K562 (cell line): Measurements from ENCODE around the gene SLC3A2. TPM values are rescaled to one million over a fixed set of nuclear protein-coding genes. Genes with fewer than 3 reads are reported as not detected.

Experiments used
- ARID2 ChIP-seq: fragments of 450-650 bp; IDR thresholded peaks from 2 replicates; pipeline ENCODE4 v1.6.1; 2017; ENCODE audit warnings: antibody characterized with exemption, mild to moderate bottlenecking
- CLOCK ChIP-seq: fragments of 250-450 bp; sonication (Bioruptor Pico); IDR thresholded peaks from 2 replicates; pipeline ENCODE4 v1.4.0; 2020; ENCODE audit warnings: mild to moderate bottlenecking, moderate library complexity, borderline replicate concordance
- HNRNPK ChIP-seq: fragments of 200-400 bp; formaldehyde crosslinking; IDR thresholded peaks from one replicate; pipeline ENCODE4 v1.6.1; 2018; ENCODE audit warnings: mild to moderate bottlenecking, low read depth, low read length; ENCODE audit not compliant: poor library complexity, severe bottlenecking
- MYNN ChIP-seq, 2 experiments: sonication (generic); formaldehyde crosslinking in 1 of 2; IDR thresholded peaks; 2 replicates each; pipeline versions ENCODE4 v1.5.0 to v1.6.1; 2016 to 2020; ENCODE audit warnings: antibody characterized with exemption in 1 of 2, missing genetic modification reagents in 1 of 2
- PML ChIP-seq: IDR thresholded peaks from 2 replicates; pipeline ENCODE4 v1.6.1; 2012; ENCODE audit warnings: low read length, inconsistent platforms
- PRPF4 ChIP-seq: fragments of 200-400 bp; formaldehyde crosslinking; IDR thresholded peaks from one replicate; pipeline ENCODE4 v1.6.1; 2017; ENCODE audit warnings: low read length, low read depth, mild to moderate bottlenecking; ENCODE audit not compliant: insufficient read depth, poor library complexity, severe bottlenecking
- SFPQ ChIP-seq: fragments of 200-400 bp; formaldehyde crosslinking; IDR thresholded peaks from 2 replicates; pipeline ENCODE4 v1.6.1; 2017; ENCODE audit warnings: mild to moderate bottlenecking, low read depth, low read length, moderate library complexity
- SP1 ChIP-seq: sonication (generic); formaldehyde crosslinking; IDR thresholded peaks from 2 replicates; pipeline ENCODE4 v1.8.1; 2022; ENCODE audit warnings: mild to moderate bottlenecking, missing genetic modification reagents
- TEAD1 ChIP-seq, 2 experiments: fragments of 450-650 bp in 1 of 2; sonication (generic) in 1 of 2; formaldehyde crosslinking; IDR thresholded peaks; 2 replicates each; pipeline versions ENCODE4 v1.4.0 to v1.8.0; 2020 to 2022; ENCODE audit warnings: mild to moderate bottlenecking in 2 of 2, missing genetic modification reagents in 1 of 2
- THAP12 ChIP-seq: fragments of 250-450 bp; sonication (Bioruptor Pico); IDR thresholded peaks from 2 replicates; pipeline ENCODE4 v1.9.0; 2021; ENCODE audit warnings: mild to moderate bottlenecking, inconsistent platforms
- YBX1 ChIP-seq: fragments of 450-650 bp; IDR thresholded peaks from 2 replicates; pipeline ENCODE4 v1.7.1; 2016; ENCODE audit warnings: mild to moderate bottlenecking
- ZBTB17 ChIP-seq: fragments of 450-650 bp; formaldehyde crosslinking; IDR thresholded peaks from 2 replicates; pipeline ENCODE4 v1.4.0; 2020; ENCODE audit warnings: mild to moderate bottlenecking
- ZNF143 ChIP-seq: sonication (generic); formaldehyde crosslinking; IDR thresholded peaks from 2 replicates; pipeline ENCODE4 v1.9.0; 2022; ENCODE audit warnings: mild to moderate bottlenecking, missing genetic modification reagents
- ZNF174 ChIP-seq: fragments of 250-450 bp; sonication (Bioruptor Pico); IDR thresholded peaks from 2 replicates; pipeline ENCODE4 v1.4.0; 2020; ENCODE audit warnings: mild to moderate bottlenecking
- ZNF253 ChIP-seq: fragments of 250-450 bp; sonication (Bioruptor Pico); conservative IDR thresholded peaks from 2 replicates; pipeline ENCODE4 v1.6.1; 2021; ENCODE audit warnings: mild to moderate bottlenecking
- ZNF282 ChIP-seq: sonication (generic); formaldehyde crosslinking; IDR thresholded peaks from 2 replicates; pipeline ENCODE4 v1.8.1; 2023; ENCODE audit warnings: missing genetic modification reagents
- ZNF436 ChIP-seq: fragments of 250-450, 450-650 bp; sonication (Bioruptor Pico); formaldehyde crosslinking; IDR thresholded peaks from 2 replicates; pipeline ENCODE4 v1.7.0; 2020; ENCODE audit warnings: mild to moderate bottlenecking
- ZNF75A ChIP-seq: fragments of 450-650 bp; formaldehyde crosslinking; IDR thresholded peaks from 2 replicates; pipeline ENCODE4 v1.4.0; 2020; ENCODE audit warnings: mild to moderate bottlenecking
- polyA plus RNA-seq, 8 experiments: library from polyadenylated mRNA; depleted of rRNA in 4 of 8; stranded (reverse) in 5 of 8; unstranded in 3 of 8; fragments of >200 nt; fragmentation: Nextera tagmentation in 2 of 8; fragmentation: Illumina TruSeq in 1 of 8; extraction: Ambion mirVana in 2 of 8; extraction: Trizol in 1 of 8; gene quantifications; 2 replicates each; pipeline versions ENCODE4 v1.2.1 to v1.2.3, GENCODE V29; 2011 to 2014; ENCODE audit warnings: inconsistent platforms in 1 of 8, missing spikeins in 1 of 8
- total RNA-seq, 7 experiments: library from RNA; depleted of rRNA in 6 of 7; stranded (reverse); fragments of >200 nt in 6 of 7; fragmentation: Illumina TruSeq in 2 of 7; extraction: Trizol in 2 of 7; gene quantifications; 2 replicates each; pipeline versions ENCODE4 v1.2.1 to v1.2.3, GENCODE V29; 2011 to 2021; ENCODE audit warnings: low replicate concordance in 1 of 7

Gene SLC3A2
- total and polyA plus RNA-seq, 9 of the 15 experiments (the other 6 are each of a cell fraction or from before 2014, with no cell fraction given), result 20.0 to 296 (median 214) TPM

- TF ChIP-seq MYNN (IDR thresholded peaks at IDR 0.05) (peak; percentile 32; the same call in 1 of the 2 replicates), MYNN (CRISPR knock-in tag; IDR thresholded peaks at IDR 0.05) (no peak), TEAD1 (CRISPR knock-in tag; IDR thresholded peaks at IDR 0.05) (peak in 1 of 2 experiments; percentile 87; a peak in 2 of 4 replicates), YBX1 (no peak), ZNF282 (CRISPR knock-in tag) (peak; percentile 38; the same call in 1 of the 2 replicates), ZNF75A (0 out of 2 replicates have a peak, but pooled peaks have one; percentile 8), SFPQ (no peak), THAP12 (CRISPR knock-in tag) (peak; percentile 78), SP1 (CRISPR knock-in tag) (peak; percentile 95), HNRNPK (no peak), ZNF253 (CRISPR knock-in tag) (0 out of 2 replicates have a peak, but pooled peaks have one; percentile 51), ZBTB17 (CRISPR knock-in tag) (peak; percentile 85; the same call in 1 of the 2 replicates), ARID2 (no peak; the same call in 1 of the 2 replicates), ZNF174 (no peak), ZNF143 (CRISPR knock-in tag) (peak; percentile 62; the same call in 1 of the 2 replicates), PRPF4 (peak; percentile 96), PML (peak; percentile 84; the same call in 1 of the 2 replicates), CLOCK (CRISPR knock-in tag) (no peak), ZNF436 (no peak)
These were observed at the start of gene SLC3A2 (continued) for GRCh38 chr11:62880803-62881578.
